ENCODE results near the gene MEAK7. TPM values are rescaled to one million over a fixed set of nuclear protein-coding genes. Genes with fewer than 3 reads are reported as not detected.

Gene MEAK7
- total and polyA plus RNA-seq, 2 donors, result 11.2 to 18.0 TPM

DNA sequence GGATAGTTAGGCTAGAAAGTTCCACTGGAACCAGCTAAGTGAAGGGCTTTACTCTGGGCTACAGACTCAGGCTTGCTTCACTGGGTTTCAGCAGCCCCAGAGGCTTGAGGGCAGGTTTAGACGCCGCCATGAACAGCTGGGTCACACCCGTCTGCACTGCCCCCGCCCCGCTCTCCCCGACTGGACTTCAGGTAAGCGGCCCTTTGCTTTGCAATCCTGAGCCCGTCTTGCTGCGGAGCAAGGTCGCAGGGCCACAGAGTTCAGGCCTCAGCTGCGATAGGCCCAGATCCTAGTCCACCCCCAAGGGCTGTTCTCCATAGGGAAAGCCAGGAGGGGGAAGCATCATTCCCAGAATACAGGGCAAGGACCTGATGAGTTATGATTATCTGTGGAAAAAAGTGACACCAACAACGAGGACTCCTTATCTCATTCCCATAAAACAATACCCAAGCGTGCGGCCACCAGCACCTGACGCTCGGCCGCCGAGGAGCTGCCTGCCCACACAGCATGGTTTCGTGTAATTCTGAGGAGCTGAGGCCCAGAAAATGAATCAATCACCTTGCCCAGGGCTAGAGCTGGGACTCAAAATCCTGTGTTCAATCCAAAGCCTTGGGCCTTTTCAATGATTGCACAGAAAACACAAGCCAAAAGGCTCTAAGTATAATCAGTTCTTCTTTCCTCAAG is 20.4 kb downstream of the MEAK7 start:
- no peak overlapping the region for H3K4me3 ChIP-seq (ENCODE audit: low read depth, low read length)
- no peaks in the 10 kb centered on the region for H3K36me3 ChIP-seq (ENCODE audit: insufficient read depth)
- 92% methylated on average over 19 of the region's 19 CpGs for WGBS
- no peak for DNase-seq (ENCODE audit: extremely low spot score)
- no peak overlapping the region for H3K27ac ChIP-seq (ENCODE audit: low read depth)
- H3K4me1 ChIP-seq (ENCODE audit: insufficient read depth), result no peaks in the 10 kb centered on the region

DNA sequence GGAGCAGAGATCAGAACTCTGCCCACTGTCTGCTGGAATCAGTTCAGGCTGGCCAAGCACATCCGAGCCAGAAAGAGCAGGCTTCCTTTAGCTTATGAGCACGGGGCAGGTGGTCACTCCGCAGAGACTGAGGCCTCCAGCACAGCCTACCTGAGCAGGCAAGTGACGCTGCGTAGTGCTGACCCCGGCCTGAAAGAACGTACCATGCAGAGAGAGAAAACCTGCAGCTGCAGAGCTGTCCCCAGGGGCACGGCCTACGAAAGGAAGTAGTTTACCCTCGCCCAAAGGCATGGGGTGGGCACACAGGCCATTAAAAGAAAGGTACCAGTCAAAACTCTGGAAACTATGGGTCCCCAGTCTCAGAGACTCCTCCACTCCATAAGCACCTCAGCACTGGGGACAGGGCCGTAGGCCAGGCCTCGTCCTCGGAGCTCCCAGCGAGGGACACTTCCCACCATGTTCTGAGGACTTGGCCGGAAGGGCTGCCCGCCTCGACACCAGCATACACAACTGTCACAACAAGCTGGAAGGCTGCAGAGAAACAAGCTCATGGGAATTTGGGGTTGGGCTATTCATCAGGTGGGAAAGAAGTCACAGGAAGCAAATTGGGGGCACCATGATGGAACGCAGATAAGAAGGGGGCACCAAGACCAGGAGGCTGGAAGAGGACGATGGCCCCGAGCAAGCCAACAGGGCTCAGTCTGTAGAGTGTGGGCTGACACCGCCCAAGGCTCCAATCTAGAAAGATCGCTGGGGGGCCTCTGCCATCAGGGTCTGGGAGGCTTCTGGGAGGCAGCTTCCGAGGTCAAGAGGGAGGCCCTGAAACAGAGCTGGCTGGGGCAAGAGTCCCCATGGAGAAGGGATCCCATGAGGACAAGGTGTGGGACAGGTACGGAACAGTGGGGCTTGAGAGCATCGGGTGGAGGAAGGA is 21.2 kb downstream of the MEAK7 start:
- Histone ChIP-seq H3K4me3 (ENCODE audit: low read depth, low read length) (no peak overlapping the region), H3K27ac (ENCODE audit: low read depth) (no peak overlapping the region), H3K4me1 (ENCODE audit: insufficient read depth) (no peaks in the 10 kb centered on the region), H3K36me3 (ENCODE audit: insufficient read depth) (no peaks in the 10 kb centered on the region)
- 94% methylated on average over 25 of the region's 25 CpGs for WGBS
- no peak for DNase-seq (ENCODE audit: extremely low spot score)

DNA sequence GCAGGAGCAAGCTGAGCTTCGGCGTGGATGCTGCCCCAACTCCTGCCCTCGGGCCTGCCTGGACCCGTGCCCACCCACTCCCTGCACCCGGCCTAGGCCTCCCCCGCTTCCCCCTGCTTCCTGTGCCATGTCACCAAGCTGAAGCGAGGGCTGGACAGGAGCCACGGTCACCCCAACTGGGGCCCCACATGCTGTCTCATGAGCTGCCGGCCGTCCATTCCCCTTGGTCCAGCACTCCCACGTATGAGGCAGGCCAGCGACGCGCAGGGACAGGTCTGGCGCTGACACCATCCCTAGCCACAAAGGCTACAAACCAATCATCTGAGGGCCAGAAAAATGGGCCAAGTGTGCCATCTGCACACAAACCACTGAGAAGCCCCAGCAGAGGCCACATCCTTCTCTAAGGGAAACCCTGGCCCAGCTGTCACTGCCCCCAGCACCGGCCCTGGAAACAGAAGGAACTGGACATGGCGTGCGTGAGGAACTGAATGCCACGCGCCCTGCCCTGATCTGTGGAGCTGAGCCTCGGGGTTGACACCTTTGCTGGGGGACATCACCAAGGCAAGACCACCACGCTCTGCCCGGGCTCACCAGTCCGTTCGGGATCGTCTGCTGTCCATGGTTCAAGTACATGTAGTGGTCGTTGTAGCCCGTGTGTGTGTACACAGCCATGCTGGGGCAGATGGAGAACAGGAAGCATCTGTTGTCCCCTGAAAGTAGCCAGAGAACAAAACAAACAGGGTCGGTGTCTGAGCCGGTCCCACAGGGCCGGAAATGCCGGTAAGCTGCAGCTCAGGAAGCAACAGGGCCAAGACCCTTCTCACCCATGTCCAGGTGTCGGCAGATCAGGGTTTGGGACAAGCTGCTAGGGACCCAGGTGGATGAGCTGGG is 22.2 kb downstream of the MEAK7 start:
- WGBS, result 79% methylated on average over 33 of the region's 33 CpGs
- Histone ChIP-seq H3K4me3 (ENCODE audit: low read depth, low read length) (no peak overlapping the region), H3K27ac (ENCODE audit: low read depth) (no peak overlapping the region), H3K4me1 (ENCODE audit: insufficient read depth) (no peaks in the 10 kb centered on the region), H3K36me3 (ENCODE audit: insufficient read depth) (no peaks in the 10 kb centered on the region)
- DNase-seq (ENCODE audit: extremely low spot score), result no peak

DNA sequence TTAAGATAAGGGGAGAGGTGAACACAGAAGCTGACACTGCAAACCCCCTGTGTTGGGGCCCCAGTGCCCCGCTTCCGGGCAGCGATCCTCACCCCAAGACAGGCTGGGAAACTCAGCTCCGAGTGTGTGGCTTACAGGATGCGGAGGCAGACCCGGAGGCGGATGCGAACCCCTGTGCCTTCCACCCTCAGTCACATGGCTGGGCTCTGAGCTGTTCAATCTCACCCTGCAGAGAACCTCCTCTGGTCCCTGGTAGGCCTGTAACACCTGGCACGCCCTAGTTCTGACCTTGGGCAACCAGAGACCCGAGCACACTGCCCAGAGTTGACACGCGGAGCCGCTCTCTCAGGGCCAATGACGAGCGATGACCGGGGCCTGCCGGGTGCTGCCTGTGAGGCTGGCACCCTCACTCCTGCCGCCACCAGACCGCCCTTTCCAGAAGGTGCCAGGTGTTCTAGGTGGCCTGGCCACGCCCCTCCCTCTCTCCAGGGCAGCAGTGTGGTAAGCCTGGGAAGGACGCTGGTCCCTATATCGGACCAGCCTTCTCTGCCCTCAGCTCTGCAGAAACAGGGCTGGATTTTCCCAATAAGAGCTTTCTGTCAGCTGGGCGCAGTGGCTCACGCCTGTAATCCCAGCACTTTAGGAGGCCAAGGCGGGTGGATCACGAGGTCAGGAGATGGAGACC is 23.3 kb downstream of the MEAK7 start:
- H3K27ac ChIP-seq (ENCODE audit: low read depth), result no peak overlapping the region
- H3K36me3 ChIP-seq (ENCODE audit: insufficient read depth), result no peaks in the 10 kb centered on the region
- no peaks in the 10 kb centered on the region for H3K4me1 ChIP-seq (ENCODE audit: insufficient read depth)
- no peak overlapping the region for H3K4me3 ChIP-seq (ENCODE audit: low read depth, low read length)
- 91% methylated on average over 26 of the region's 26 CpGs for WGBS
- no peak for DNase-seq (ENCODE audit: extremely low spot score)

DNA sequence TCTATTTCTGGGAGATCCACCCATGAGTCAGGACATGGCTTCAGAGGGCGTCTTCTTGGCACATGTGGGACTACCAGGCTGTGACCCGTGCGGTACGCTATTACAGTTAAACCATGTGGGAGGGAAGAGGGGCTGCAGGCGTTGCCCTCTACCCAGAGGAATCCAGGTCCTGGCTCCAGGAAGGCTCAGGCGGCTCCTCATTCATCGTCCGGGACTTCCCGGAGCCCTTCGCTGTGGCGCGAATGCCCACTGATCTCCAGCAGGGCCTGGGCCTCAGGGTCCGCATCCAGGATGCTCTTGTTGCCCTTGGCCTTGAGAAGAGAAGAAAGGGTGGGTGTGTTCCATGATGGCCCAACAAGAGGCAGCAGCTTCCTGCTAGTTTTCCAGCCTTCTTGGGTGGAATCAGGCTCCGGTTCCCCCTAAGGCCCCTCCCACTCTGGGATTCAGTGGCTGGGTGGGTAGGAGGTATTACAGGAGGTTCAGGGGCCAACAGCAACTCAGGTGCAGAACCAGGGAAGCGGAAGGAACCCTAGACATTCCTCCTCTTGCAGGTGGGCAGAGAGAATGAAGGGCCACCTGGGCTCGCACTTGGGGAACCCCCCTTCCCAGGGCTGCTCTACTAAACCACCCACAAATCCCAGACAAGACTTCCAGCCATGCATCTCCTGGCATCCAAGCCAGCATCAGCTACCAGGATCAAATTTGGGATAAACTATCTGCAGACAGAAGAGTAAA is 24.6 kb downstream of the MEAK7 start:
- 92% methylated on average over 16 of the region's 16 CpGs for WGBS
- no peaks in the 10 kb centered on the region for H3K36me3 ChIP-seq (ENCODE audit: insufficient read depth)
- no peak overlapping the region for H3K4me3 ChIP-seq (ENCODE audit: low read depth, low read length)

DNA sequence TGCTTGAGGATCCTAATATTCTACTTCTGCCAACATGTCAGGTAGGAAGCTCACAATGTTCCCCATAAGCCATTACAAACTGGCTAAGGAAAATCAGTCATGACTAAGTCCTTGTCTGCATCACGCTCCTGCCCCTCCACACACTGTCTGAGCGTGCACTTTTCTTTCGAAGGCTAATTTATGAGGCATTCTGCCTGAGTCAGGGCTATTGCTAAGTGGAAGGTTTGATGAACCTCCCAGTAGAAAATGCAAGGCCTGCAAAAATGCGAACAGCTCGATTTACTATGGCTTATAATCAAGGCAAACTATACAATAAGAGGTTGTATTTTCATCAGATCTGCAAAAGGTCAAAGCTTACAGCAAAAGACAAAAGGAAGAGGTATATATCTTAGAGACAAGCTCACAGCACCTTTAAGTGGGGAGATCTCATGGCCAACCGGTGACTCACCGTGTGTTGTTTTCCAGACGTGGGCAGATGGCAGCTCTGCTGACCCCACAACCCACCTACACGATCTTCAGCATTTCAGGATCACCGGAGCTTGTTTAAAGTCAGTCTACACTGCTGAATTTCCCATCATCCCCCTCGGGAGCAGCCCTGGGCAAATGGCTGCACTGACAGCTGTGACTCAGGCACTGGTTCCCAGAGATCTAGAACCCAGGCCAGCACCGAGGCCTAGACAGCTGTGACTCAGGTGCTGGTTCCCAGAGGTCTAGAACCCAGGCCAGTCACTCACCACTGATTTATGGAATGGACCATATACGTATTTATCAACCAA is 26.1 kb downstream of the MEAK7 start:
- no peak overlapping the region for H3K4me3 ChIP-seq (ENCODE audit: low read depth, low read length)
- 81% methylated on average over 13 of the region's 13 CpGs for WGBS
- no peaks in the 10 kb centered on the region for H3K36me3 ChIP-seq (ENCODE audit: insufficient read depth)
- H3K27ac ChIP-seq (ENCODE audit: low read depth), result no peak overlapping the region
- no peaks in the 10 kb centered on the region for H3K4me1 ChIP-seq (ENCODE audit: insufficient read depth)
- DNase-seq (ENCODE audit: extremely low spot score), result no peak

More for the DNA sequence above, 24.6 kb downstream of the MEAK7 start:
- DNase-seq (ENCODE audit: extremely low spot score), result no peak
- no peaks in the 10 kb centered on the region for H3K4me1 ChIP-seq (ENCODE audit: insufficient read depth)
- no peak overlapping the region for H3K27ac ChIP-seq (ENCODE audit: low read depth)

DNA sequence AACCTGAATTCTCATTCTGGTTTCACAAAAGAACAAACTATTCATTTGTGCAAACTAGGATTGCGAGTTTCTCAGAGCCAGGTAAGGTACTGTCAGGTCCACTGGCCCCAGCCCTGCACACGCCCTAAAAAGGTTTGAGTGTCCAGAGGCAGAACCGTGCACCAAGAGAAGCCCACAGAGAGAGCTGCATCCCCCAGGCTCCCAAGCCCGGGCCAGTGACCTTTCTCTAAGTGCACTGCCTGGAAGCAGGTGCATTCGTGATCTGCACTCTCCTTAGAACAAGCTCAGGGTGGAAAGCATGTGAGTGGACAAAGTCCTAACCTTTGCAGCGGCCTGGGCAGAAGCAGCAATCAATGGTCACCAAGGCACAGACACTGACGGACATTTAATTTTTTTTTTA is 26.8 kb downstream of the MEAK7 start:
- DNase-seq (ENCODE audit: extremely low spot score), result no peak
- Histone ChIP-seq H3K4me3 (ENCODE audit: low read depth, low read length) (no peak overlapping the region), H3K4me1 (ENCODE audit: insufficient read depth) (no peaks in the 10 kb centered on the region), H3K36me3 (ENCODE audit: insufficient read depth) (no peaks in the 10 kb centered on the region), H3K27ac (ENCODE audit: low read depth) (no peak overlapping the region)
- WGBS, result 86% methylated on average over 7 of the region's 7 CpGs

DNA sequence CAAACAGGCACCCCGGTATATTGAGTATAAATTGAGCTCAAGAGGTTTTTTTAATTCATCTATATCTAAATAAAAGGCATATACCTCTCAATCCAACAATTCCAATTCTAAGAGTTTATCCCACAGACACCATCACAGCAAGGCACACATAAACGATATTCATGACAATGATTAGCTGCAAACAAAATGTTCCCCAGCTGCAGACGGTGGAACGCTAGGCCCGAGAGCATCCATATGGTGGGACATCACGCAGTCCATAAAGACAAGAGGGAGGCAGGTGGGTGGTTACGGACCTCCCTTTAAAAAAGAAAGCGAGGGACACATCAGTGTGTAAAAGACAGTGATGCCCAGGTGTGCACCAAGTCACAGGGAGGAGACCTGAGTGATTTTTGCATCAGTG is 28.1 kb downstream of the MEAK7 start:
- WGBS, result 91% methylated on average over 8 of the region's 8 CpGs
- H3K27ac ChIP-seq (ENCODE audit: low read depth), result no peak overlapping the region
- H3K4me3 ChIP-seq (ENCODE audit: low read depth, low read length), result no peak overlapping the region
- no peaks in the 10 kb centered on the region for H3K36me3 ChIP-seq (ENCODE audit: insufficient read depth)
- no peak for DNase-seq (ENCODE audit: extremely low spot score)
- no peaks in the 10 kb centered on the region for H3K4me1 ChIP-seq (ENCODE audit: insufficient read depth)

DNA sequence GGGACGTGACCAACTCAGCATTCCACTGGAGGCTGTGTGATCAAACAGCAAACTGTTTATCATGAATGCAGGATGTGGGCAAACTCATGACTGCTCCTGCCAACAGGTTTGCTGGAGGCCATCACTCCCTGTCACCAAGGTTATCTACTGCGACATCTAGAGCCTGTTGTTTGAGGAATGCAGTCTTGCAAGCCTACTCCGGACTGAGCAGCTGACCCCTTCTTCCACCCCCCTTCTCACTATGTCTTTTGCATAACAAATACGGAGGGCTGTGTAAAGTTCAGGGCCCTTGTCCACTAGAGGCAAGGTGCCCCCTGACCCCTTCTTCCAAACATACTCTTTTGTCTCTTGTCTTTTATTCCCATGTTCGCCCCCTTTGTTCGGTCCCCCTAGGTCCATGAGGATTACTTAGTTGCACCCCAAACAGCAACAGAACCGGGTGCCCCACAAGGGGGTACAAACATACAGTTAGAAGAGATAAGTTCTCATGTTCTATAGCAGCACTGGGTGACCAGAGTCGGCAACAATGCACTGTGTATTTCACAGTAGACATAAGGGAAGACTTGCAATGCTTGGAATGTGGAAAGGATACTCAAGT is 28.7 kb downstream of the MEAK7 start:
- DNase-seq (ENCODE audit: extremely low spot score), result no peak
- WGBS, result 82% methylated on average over 8 of the region's 8 CpGs

DNA sequence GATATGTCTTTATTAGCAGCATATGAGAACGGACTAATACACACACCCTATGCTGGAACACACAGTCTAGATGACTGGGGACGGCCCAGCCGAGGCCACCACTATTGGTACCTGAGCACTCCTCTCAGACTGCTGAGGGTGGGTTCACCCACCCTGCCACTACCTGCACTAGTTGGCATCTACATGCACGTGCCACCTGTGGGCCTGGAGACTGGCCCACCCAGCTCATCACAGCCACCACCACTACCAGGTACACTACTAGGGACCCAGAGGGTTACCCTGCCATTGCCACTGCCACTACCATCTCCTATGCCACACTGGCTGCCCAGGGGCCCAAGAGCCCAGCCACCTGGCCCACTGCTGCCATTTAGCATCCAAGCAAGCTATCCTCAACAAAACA is 32.5 kb downstream of the MEAK7 start:
- no peaks in the 10 kb centered on the region for H3K4me1 ChIP-seq (ENCODE audit: insufficient read depth)
- DNase-seq (ENCODE audit: extremely low spot score), result no peak
- H3K4me3 ChIP-seq (ENCODE audit: low read depth, low read length), result no peak overlapping the region
- H3K36me3 ChIP-seq (ENCODE audit: insufficient read depth), result no peaks in the 10 kb centered on the region
- no peak overlapping the region for H3K27ac ChIP-seq (ENCODE audit: low read depth)
- 98% methylated on average over 4 of the region's 4 CpGs for WGBS

More for the DNA sequence above, 28.7 kb downstream of the MEAK7 start:
- no peak overlapping the region for H3K4me3 ChIP-seq (ENCODE audit: low read depth, low read length)
- H3K36me3 ChIP-seq (ENCODE audit: insufficient read depth), result no peaks in the 10 kb centered on the region
- H3K4me1 ChIP-seq (ENCODE audit: insufficient read depth), result no peaks in the 10 kb centered on the region
- H3K27ac ChIP-seq (ENCODE audit: low read depth), result no peak overlapping the region

DNA sequence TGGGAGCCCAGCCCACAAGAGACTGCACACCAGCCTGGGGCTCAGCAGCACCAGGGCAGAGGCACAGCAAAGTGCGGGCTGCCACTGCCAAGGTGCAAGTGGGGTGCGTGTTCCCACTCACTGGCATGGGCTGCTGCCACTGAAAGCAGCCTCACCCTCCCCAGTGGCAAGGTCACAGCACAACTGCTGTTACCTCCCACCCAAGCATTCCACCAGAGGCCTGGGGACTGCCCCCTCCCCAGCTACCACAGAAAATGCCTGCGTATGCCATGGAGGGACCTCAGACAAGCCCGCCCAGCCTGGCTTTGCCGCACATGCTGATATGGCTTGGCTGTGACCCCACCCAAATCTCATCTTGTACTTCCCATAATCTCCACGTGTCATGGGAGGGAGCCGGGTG is 33.1 kb downstream of the MEAK7 start:
- DNase-seq (ENCODE audit: extremely low spot score), result no peak
- no peaks in the 10 kb centered on the region for H3K4me1 ChIP-seq (ENCODE audit: insufficient read depth)
- no peak overlapping the region for H3K27ac ChIP-seq (ENCODE audit: low read depth)
- H3K36me3 ChIP-seq (ENCODE audit: insufficient read depth), result no peaks in the 10 kb centered on the region
- no peak overlapping the region for H3K4me3 ChIP-seq (ENCODE audit: low read depth, low read length)
- 97% methylated on average over 7 of the region's 7 CpGs for WGBS

DNA sequence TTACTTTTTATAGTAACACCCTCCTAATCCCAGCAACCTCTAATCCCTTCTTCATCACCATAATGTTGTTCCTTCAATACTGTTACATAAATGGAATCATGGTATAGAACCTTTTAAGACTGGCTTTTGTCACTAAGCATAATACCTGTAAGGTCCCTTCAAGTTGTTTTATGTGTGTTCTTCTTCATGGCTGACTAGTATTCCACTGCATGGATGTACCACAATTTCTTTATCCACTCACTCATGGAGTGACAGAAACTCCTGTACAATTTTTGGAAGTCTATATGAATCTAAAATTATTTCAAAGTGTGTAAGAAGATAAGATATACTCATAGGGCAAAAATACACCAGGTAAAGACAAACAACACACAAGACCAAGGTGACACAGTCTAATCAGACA is 36.8 kb downstream of the MEAK7 start:
- no peak overlapping the region for H3K27ac ChIP-seq (ENCODE audit: low read depth)
- no peak for DNase-seq (ENCODE audit: extremely low spot score)
- no peaks in the 10 kb centered on the region for H3K36me3 ChIP-seq (ENCODE audit: insufficient read depth)
- H3K4me1 ChIP-seq (ENCODE audit: insufficient read depth), result no peaks in the 10 kb centered on the region
- H3K4me3 ChIP-seq (ENCODE audit: low read depth, low read length), result no peak overlapping the region
